HG03280 (cell line): ENCODE measurements around the gene CIZ1.

Source experiments
- ATAC-seq: cut with Tn5 transposase; IDR thresholded peaks from one replicate; pipeline ENCODE4 v1.9.1; 2021; ENCODE audit warnings: mild to moderate bottlenecking, moderate library complexity; ENCODE audit not compliant: unreplicated experiment

Gene CIZ1

DNA sequence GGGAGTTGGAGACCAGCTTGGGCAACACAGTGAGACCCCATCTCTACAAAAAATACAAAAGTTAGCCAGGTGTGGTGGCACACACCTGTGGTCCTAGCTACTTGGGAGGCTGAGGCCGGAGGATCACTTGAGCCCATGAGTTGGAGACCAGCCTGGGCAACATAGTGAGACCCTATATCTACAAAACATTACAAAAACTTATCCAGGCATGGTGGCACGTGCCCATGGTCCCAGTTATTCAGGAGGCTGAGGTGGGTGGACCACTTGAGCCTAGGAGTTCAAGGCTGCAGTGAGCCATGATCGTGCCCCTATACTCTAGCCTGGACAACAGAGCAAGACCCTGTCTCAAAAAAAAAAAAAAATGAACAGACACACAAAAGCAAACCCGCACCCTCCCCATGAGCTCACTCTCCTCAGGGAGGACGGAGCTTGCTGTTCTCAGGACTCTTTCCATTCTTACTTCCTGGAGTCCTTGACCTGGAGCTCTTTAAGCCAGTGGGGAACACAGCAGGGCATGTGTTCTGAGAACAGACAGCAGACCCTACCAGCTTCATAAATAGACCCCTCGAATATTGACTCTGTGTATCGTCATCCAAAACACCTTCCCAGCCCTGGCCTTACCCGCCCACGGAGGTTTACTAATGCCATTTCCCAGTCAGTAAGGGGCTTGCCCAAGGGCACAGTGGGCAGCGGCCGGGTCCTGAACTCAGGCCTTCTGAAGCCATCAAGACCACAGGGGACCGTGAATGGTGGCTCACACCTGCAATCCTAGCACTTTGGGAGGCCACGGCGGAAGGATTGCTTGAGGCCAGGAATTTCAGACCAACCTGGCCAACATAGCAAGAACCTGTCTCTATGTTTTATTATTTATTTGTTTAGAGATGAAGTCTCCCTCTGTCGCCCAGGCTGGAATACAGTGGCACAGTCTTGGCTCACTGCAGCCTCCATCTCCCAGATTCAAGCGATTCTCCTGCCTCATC, 75.0 kb downstream of the CIZ1 start:
- no peak for ATAC-seq
